SK-N-SH (cell line): ENCODE measurements around the gene SLC18A2.

Experiments used
- RFX5 ChIP-seq: IDR thresholded peaks from 2 replicates; pipeline ENCODE4 v1.6.1; 2012; ENCODE audit warnings: mild to moderate bottlenecking, improper control_type of control experiment, low read length
- TF ChIP-seq, protein P1 (sequence below): fragments of 200-600 bp; sonication (generic); IDR thresholded peaks from 2 replicates; pipeline ENCODE4 v1.6.1; 2017; ENCODE audit warnings: antibody characterized with exemption, mild to moderate bottlenecking, moderate library complexity

DNA sequence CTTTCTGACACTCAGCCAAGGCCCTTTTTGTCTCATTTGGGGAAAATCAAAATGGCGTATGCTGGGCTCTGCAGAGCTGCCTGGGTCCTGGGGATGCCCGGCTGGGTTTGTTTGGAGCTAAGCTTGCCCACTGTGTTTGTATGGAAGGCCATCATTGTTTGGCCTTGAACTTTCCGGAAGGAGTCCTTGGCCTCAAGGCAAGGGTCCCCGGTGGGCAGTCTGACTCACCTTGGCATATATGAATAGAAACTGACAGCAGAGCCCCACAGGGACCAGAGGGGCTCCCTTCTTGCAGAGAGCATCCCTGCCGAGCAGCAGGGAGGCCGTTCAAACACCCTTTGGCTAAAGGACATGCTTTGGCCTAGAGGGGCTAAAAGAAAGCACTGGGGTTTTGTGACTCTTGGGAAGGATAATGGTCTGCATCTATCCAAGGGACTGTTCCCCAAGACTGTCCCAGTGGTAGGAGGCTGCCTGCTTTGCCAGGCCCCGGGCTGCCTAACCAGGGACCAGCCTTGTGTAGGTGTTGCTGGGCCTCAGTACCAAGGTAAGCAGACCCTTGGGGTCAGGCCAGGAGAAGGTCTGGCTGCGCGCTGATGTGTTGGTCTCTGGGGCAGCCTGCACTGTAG lies 15.0 kb downstream of the SLC18A2 start:
- no peak for TF ChIP-seq RFX5
- TF ChIP-seq, protein P1, sequence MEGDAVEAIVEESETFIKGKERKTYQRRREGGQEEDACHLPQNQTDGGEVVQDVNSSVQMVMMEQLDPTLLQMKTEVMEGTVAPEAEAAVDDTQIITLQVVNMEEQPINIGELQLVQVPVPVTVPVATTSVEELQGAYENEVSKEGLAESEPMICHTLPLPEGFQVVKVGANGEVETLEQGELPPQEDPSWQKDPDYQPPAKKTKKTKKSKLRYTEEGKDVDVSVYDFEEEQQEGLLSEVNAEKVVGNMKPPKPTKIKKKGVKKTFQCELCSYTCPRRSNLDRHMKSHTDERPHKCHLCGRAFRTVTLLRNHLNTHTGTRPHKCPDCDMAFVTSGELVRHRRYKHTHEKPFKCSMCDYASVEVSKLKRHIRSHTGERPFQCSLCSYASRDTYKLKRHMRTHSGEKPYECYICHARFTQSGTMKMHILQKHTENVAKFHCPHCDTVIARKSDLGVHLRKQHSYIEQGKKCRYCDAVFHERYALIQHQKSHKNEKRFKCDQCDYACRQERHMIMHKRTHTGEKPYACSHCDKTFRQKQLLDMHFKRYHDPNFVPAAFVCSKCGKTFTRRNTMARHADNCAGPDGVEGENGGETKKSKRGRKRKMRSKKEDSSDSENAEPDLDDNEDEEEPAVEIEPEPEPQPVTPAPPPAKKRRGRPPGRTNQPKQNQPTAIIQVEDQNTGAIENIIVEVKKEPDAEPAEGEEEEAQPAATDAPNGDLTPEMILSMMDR = no peak
